HFF-Myc (cell line): Measurements from ENCODE around the gene DMBT1.
"Not testable (repeated sequence)": the region's sequence is repeated elsewhere in the genome, so short reads cannot be mapped to it uniquely, and the experiment has no call there.

Source experiments
- DNase-seq: peaks from one replicate; pipeline ENCODE4 v3.0.0-alpha.2; 2011; ENCODE audit warnings: low read depth; ENCODE audit errors: extremely low read depth
- H3K4me3 ChIP-seq: replicated peaks from 2 replicates; pipeline ENCODE4 v1.5.1; 2011; ENCODE audit warnings: low read depth, mild to moderate bottlenecking, control low read depth, low read length
- TF ChIP-seq, protein P1 (sequence below): IDR thresholded peaks from 2 replicates; pipeline ENCODE4 v1.5.1; 2012; ENCODE audit warnings: mild to moderate bottlenecking, low read depth, low read length, control low read depth; ENCODE audit errors: missing control alignments

DMBT1 gene

DNA sequence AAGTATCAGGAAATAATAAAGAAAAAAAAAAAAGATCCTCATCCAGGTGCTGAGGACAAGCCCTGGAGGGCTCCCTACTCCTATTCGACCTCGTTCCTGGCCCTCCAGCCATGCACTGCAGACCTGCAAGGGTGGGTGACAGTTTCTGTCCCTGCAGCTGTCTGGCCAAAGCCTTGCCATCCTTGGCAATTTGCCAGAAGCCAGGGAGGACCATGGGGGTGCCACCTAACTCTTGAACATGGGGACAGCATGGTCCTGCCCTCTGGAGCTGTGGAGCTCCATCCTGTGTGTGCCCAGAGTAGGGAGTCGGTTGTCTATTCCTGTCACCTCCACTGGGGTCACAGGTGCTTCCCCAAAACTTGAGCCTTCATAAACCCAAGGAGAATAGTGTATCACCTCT is 27.8 kb downstream of the DMBT1 start:
- TF ChIP-seq, protein P1, sequence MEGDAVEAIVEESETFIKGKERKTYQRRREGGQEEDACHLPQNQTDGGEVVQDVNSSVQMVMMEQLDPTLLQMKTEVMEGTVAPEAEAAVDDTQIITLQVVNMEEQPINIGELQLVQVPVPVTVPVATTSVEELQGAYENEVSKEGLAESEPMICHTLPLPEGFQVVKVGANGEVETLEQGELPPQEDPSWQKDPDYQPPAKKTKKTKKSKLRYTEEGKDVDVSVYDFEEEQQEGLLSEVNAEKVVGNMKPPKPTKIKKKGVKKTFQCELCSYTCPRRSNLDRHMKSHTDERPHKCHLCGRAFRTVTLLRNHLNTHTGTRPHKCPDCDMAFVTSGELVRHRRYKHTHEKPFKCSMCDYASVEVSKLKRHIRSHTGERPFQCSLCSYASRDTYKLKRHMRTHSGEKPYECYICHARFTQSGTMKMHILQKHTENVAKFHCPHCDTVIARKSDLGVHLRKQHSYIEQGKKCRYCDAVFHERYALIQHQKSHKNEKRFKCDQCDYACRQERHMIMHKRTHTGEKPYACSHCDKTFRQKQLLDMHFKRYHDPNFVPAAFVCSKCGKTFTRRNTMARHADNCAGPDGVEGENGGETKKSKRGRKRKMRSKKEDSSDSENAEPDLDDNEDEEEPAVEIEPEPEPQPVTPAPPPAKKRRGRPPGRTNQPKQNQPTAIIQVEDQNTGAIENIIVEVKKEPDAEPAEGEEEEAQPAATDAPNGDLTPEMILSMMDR: no peak
- no peak for DNase-seq
- H3K4me3 ChIP-seq: no peak overlapping the region

DNA sequence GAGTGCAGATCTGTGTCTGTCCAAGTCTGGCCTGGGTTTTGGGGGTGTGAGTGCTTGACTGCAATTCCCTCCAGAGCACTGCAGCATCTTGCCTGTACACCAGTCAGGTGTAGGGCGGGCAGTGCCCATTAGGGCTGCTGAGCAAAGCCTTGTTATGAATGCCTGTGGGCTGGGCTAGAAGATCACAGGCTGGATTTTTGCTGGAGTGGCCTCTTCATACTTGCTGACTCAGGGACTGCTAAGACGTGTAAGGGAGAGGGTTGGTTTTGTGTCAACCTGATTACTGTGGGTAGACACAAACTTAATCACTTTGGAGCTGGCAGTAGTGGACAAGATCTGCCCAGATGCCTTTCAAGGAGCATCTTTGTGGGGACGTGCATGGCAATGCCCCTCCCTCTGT is 29.6 kb downstream of the DMBT1 start:
- no peak overlapping the region for H3K4me3 ChIP-seq
- TF ChIP-seq, protein P1: no peak
- DNase-seq: no peak

DNA sequence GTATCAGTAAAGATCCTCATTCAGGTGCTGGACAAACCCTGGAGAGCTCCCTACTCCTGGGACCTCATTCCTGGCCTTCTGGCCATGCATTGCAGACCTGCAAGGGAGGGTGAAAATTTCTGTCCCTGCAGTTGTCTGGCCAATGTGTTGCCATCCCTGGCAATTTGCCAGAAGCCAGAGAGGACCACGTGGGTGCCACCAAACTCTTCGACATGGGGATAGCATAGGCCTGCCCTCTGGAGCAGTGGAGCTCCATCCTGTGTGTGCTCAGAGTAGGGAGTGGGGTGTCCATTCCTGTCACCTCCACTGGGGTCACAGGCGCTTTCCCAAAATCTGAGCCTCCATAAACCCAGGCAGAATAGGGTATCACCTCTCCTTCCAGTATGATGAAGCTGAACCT is 31.2 kb downstream of the DMBT1 start:
- TF ChIP-seq, protein P1: no peak
- H3K4me3 ChIP-seq: no peak overlapping the region
- DNase-seq: no peak

DNA sequence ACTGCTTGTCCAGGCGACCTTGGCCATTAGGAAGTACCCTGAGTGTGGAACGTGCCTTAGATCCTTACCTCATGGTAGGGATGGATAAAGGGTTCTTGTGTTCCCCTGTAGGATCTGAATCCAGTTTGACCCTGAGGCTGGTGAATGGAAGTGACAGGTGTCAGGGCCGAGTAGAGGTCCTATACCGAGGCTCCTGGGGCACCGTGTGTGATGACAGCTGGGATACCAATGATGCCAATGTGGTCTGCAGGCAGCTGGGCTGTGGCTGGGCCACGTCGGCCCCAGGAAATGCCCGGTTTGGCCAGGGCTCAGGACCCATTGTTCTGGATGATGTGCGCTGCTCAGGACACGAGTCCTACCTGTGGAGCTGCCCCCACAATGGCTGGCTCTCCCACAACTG is 31.6 kb downstream of the DMBT1 start:
- no peak for DNase-seq
- TF ChIP-seq, protein P1: no peak
- no peak overlapping the region for H3K4me3 ChIP-seq

DNA sequence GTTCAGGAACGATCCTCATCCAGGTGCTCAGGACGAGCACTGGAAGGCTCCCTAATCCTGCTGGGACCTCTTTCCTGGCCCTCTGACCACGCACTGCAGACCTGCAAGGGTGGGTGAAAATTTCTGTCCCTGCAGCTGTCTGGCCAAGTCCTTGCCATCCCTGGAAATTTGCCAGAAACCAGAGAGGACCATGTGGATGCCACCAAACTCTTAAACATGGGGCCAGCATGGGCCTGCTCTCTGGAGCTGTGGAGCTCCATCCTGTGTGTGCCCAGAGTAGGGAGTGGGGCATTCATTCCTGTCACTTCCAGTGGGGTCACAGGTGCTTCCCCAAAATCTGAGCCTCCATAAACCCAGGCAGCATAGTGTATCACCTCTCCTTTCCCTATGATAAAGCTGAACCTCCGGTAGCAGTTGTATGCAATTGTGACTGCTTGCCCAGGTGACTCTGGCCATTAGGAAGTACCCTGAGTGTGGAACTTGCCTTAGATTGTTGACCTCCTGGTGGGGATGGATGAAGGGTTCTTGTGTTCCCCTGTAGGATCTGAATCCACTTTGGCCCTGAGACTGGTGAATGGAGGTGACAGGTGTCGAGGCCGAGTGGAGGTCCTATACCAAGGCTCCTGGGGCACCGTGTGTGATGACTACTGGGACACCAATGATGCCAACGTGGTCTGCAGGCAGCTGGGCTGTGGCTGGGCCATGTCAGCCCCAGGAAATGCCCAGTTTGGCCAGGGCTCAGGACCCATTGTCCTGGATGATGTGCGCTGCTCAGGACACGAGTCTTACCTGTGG is 57.1 kb downstream of the DMBT1 start:
- DNase-seq: no peak
- TF ChIP-seq, protein P1: no peak
- no peak overlapping the region for H3K4me3 ChIP-seq

DNA sequence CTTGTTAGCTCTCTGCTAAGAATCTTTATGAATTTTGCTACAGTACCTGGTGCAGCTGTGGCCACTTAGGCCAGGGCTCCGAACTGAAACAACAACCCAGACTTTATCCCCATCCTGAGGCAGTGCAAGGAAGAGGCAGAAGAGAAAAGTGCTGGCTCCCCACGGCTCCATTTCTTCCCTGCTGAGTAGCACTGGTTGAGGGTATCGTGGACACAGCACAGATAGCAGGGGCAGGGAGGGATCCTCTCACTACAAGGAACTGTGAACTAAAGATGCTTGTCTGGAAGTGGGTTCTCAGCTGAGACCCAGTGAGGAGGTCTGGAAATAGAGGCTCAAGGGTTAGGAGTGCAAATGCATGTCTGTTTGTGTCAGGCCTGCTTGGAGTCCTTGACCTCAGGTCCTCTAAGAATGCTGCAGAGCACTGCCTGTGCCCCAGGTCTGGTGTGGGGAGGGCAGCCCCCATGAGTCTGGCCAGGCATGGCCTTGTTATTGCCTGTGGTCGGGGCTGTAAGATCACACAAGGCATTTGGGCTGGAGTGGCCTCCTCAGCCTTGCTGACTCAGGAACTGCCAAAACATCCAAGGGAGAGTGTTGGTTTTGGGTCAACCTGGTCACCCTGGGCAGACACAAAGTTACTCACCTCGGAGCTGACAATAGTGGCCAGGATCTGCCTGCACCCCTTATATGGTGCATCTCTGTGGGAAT is 58.1 kb downstream of the DMBT1 start:
- TF ChIP-seq, protein P1: no peak
- no peak overlapping the region for H3K4me3 ChIP-seq
- no peak for DNase-seq

DNA sequence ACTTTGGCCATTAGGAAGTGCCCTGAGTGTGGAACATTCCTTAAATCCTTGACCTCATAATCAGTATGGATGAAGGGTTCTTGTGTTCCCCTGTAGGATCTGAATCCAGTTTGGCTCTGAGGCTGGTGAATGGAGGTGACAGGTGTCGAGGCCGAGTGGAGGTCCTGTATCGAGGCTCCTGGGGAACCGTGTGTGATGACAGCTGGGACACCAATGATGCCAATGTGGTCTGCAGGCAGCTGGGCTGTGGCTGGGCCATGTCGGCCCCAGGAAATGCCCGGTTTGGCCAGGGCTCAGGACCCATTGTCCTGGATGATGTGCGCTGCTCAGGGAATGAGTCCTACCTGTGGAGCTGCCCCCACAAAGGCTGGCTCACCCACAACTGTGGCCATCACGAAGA is 60.4 kb downstream of the DMBT1 start:
- H3K4me3 ChIP-seq, DNase-seq: not testable (repeated sequence)
